ENCODE data around the gene MTMR2. TPM values are rescaled to one million over a fixed set of nuclear protein-coding genes. Genes with fewer than 3 reads are reported as not detected.
"Not testable (repeated sequence)": the region's sequence is repeated elsewhere in the genome, so short reads cannot be mapped to it uniquely, and the experiment has no call there.

Gene MTMR2
- total and polyA plus RNA-seq, 2 of the 13 experiments (the other 11 are each of a cell fraction or from before 2014, with no cell fraction given) = 12.7 to 22.3 TPM

- H3K4me2 ChIP-seq (ENCODE audit: low read depth, low read length); FAIRE-seq; DNase-seq (ENCODE audit: low spot score); POLR2A ChIA-PET; H3K27ac ChIP-seq (ENCODE audit: extremely low read length, insufficient read depth, low read length); H3K9me3 ChIP-seq (ENCODE audit: low read length); ATAC-seq; H3K9ac ChIP-seq (ENCODE audit: insufficient read depth, low read depth, low read length); CTCF ChIA-PET (ENCODE audit: low intra/inter-chr PET ratio, low total read pairs); H3K27me3 ChIP-seq (ENCODE audit: control insufficient read depth in 1 of 2, insufficient read depth in 2 of 2, low read length in 2 of 2); H3K4me3 ChIP-seq (replicated peaks in 1 of 3; ENCODE audit: insufficient read depth in 1 of 3, low read depth in 2 of 3, low read length in 3 of 3); BruUV-seq (replicated peaks); in situ Hi-C loops (cut with HindIII; ENCODE audit: extremely low pct_ligation_motif_present, low pct_unique_long_range_greater_than_20kb); H3K79me2 ChIP-seq (ENCODE audit: insufficient read depth, low read length); H3K4me1 ChIP-seq (ENCODE audit: insufficient read depth, low read length); H4K20me1 ChIP-seq (ENCODE audit: insufficient read depth, low read length); intact Hi-C loops (cut with micrococcal nuclease; ENCODE audit: unreplicated experiment); H2AFZ ChIP-seq (ENCODE audit: low read length): not testable (repeated sequence)
- H3K36me3 ChIP-seq (replicated peaks in 1 of 2; ENCODE audit: control insufficient read depth in 1 of 2, insufficient read depth in 2 of 2, low read length in 2 of 2) = peaks cover 0 to 19% of the 10 kb centered on the region in 2 experiments; a peak in 2 of 5 replicates
- WGBS (ENCODE audit: low lambda C conversion rate) = 90% methylated on average over 5 of the region's 5 CpGs
Observed at GRCh38 chr11:95854362-95854761, 69.5 kb downstream of the MTMR2 start.

GRCh38 chr11:95853862-95854261 lies 70.0 kb downstream of the MTMR2 start:
- 97% methylated on average over 2 of the region's 2 CpGs for WGBS (ENCODE audit: low lambda C conversion rate)
- DNase-seq (ENCODE audit: low spot score) = no peak
- no peak for ATAC-seq
- no peaks in the 10 kb centered on the region for H3K79me2 ChIP-seq (ENCODE audit: insufficient read depth, low read length)
- intact Hi-C loops (cut with micrococcal nuclease; ENCODE audit: unreplicated experiment) = no loop called here
- ChIA-PET CTCF (ENCODE audit: low intra/inter-chr PET ratio, low total read pairs) (no interaction called here), POLR2A (no interaction called here)
- in situ Hi-C loops (cut with HindIII; ENCODE audit: extremely low pct_ligation_motif_present, low pct_unique_long_range_greater_than_20kb) = no loop called here
- H2AFZ ChIP-seq (ENCODE audit: low read length) = no peak overlapping the region
- H3K9me3 ChIP-seq (ENCODE audit: low read length) = no peaks in the 10 kb centered on the region
- no peak for FAIRE-seq
- no TSS peak for BruUV-seq (replicated peaks)
- no peaks in the 10 kb centered on the region for H3K27me3 ChIP-seq (ENCODE audit: control insufficient read depth in 1 of 2, insufficient read depth in 2 of 2, low read length in 2 of 2)
- H3K4me3 ChIP-seq (replicated peaks in 1 of 3; ENCODE audit: insufficient read depth in 1 of 3, low read depth in 2 of 3, low read length in 3 of 3) = no peak overlapping the region
- peaks cover under 1 to 15% of the 10 kb centered on the region in 2 experiments; a peak in 2 of 5 replicates for H3K36me3 ChIP-seq (replicated peaks in 1 of 2; ENCODE audit: control insufficient read depth in 1 of 2, insufficient read depth in 2 of 2, low read length in 2 of 2)
- H3K4me2 ChIP-seq (ENCODE audit: low read depth, low read length) = no peak overlapping the region
- H4K20me1 ChIP-seq (ENCODE audit: insufficient read depth, low read length) = no peaks in the 10 kb centered on the region
- H3K4me1 ChIP-seq (ENCODE audit: insufficient read depth, low read length) = no peaks in the 10 kb centered on the region
- H3K9ac ChIP-seq (ENCODE audit: insufficient read depth, low read depth, low read length) = no peak overlapping the region
- H3K27ac ChIP-seq (ENCODE audit: extremely low read length, insufficient read depth, low read length) = no peak overlapping the region
- TF ChIP-seq THAP7 (CRISPR knock-in tag; IDR thresholded peaks at IDR 0.05) = no peak
- TF ChIP-seq TFE3 (CRISPR knock-in tag; IDR thresholded peaks at IDR 0.05) = no peak
- no peak for TF ChIP-seq ATF7 (IDR thresholded peaks at IDR 0.05)
- no peak for TF ChIP-seq ATF7 (CRISPR knock-in tag; IDR thresholded peaks at IDR 0.05)
- TF ChIP-seq BRF2 (CRISPR knock-in tag; IDR thresholded peaks at IDR 0.05) = no peak
- no peak for TF ChIP-seq PHF8 (CRISPR knock-in tag; IDR thresholded peaks at IDR 0.05)
- TF ChIP-seq MLLT10 (CRISPR knock-in tag; IDR thresholded peaks at IDR 0.05) = no peak
- no peak for TF ChIP-seq HCFC1 (IDR thresholded peaks at IDR 0.05; ENCODE audit: low read depth, low read length)
- no peak for TF ChIP-seq WIZ (CRISPR knock-in tag; IDR thresholded peaks at IDR 0.05)
- no peak for TF ChIP-seq KDM5A (IDR thresholded peaks at IDR 0.05; ENCODE audit: borderline replicate concordance, low read length)
- TF ChIP-seq NAIF1 (CRISPR knock-in tag; IDR thresholded peaks at IDR 0.05; ENCODE audit: borderline replicate concordance) = no peak
- TF ChIP-seq ZBTB38 (CRISPR knock-in tag; IDR thresholded peaks at IDR 0.05) = no peak
- no peak for TF ChIP-seq CREBL2 (CRISPR knock-in tag; IDR thresholded peaks at IDR 0.05; ENCODE audit: borderline replicate concordance)
- no peak for TF ChIP-seq ZFP36 (IDR thresholded peaks at IDR 0.05; ENCODE audit: borderline replicate concordance, low read depth, low read length, partially characterized antibody)
- TF ChIP-seq CENPBD1 (CRISPR knock-in tag; IDR thresholded peaks at IDR 0.05; ENCODE audit: borderline replicate concordance, low read depth) = no peak
- TF ChIP-seq TBL1XR1 (IDR thresholded peaks at IDR 0.05; ENCODE audit: borderline replicate concordance, low read length, partially characterized antibody) = no peak

Data from HepG2 (cell line).